ENCODE measurements around the gene DOLPP1. TPM values are rescaled to one million over a fixed set of nuclear protein-coding genes. Genes with fewer than 3 reads are reported as not detected.

The DOLPP1 gene
- polyA plus RNA-seq, 3 donors: 5.4 to 6.6 (median 5.9) TPM

- Histone ChIP-seq H4K20me1 (ENCODE audit: insufficient read depth, low read length) (no peaks in the 10 kb centered on the region), H3K4me3 (replicated peaks in 1 of 3; ENCODE audit: low read depth in 2 of 3, low read length in 3 of 3) (no peak overlapping the region), H3K4me1 (ENCODE audit: control insufficient read depth in 1 of 2, insufficient read depth in 2 of 2, low read length in 2 of 2) (peaks cover 7 to 8% of the 10 kb centered on the region in 2 donors), H3K4me2 (replicated peaks; ENCODE audit: extremely low read depth, low read length, poor library complexity, severe bottlenecking) (no peak overlapping the region), H3K27ac (ENCODE audit: low read depth in 1 of 2, low read length in 2 of 2) (no peak overlapping the region), H3K79me2 (ENCODE audit: insufficient read depth, low read length) (no peaks in the 10 kb centered on the region), H3K9me3 (replicated peaks in 1 of 2; ENCODE audit: control insufficient read depth in 1 of 2, insufficient read depth in 1 of 2, low read length in 2 of 2) (no peaks in the 10 kb centered on the region), H2AFZ (ENCODE audit: insufficient read depth, low read depth, low read length, poor library complexity, severe bottlenecking) (no peak overlapping the region), H3K27me3 (ENCODE audit: control insufficient read depth in 2 of 2, insufficient read depth in 2 of 2, low read length in 2 of 2) (no peaks in the 10 kb centered on the region), H3K36me3 (replicated peaks in 1 of 2; ENCODE audit: control insufficient read depth in 1 of 2, insufficient read depth in 2 of 2, low read length in 2 of 2) (peaks cover 5% of the 10 kb centered on the region in 2 donors), H3K9ac (ENCODE audit: insufficient read depth, low read length, poor library complexity, severe bottlenecking) (no peak overlapping the region)
- no peaks in the 10 kb centered on the region for H3K9me3 Mint-ChIP-seq
- peaks cover 0 to 4% (median 3%) of the 10 kb centered on the region in 3 donors for H3K27me3 Mint-ChIP-seq (ENCODE audit: low read depth in 3 of 3)
- H3K4me1 Mint-ChIP-seq: peaks cover 8% of the 10 kb centered on the region
- no peak overlapping the region for H3K27ac Mint-ChIP-seq
- no peak for DNase-seq
- 95% methylated on average over 16 of the region's 16 CpGs for WGBS (ENCODE audit: insufficient coverage)
- TF ChIP-seq CTCF (IDR thresholded peaks at IDR 0.05): no peak
- H3K4me3 Mint-ChIP-seq: no peak overlapping the region
- intact Hi-C loops (cut with micrococcal nuclease): loop anchor here in 1 of 2 donors (5.0 kb wide), 1 partner anchor 39 kb away; the partner anchor contains the start of gene MIGA2
- peaks cover 2 to 8% of the 10 kb centered on the region in 2 donors for H3K36me3 Mint-ChIP-seq
These were observed 4.8 kb upstream of the DOLPP1 start for GRCh38 chr9:129075996-129076639.

GRCh38 chr9:129076640-129077037 lies 4.3 kb upstream of the DOLPP1 start:
- WGBS (ENCODE audit: insufficient coverage): 98% methylated on average over 5 of the region's 11 CpGs
- Histone ChIP-seq H3K4me1 (ENCODE audit: control insufficient read depth in 1 of 2, insufficient read depth in 2 of 2, low read length in 2 of 2) (peaks cover 10 to 12% of the 10 kb centered on the region in 2 donors), H3K27me3 (ENCODE audit: control insufficient read depth in 2 of 2, insufficient read depth in 2 of 2, low read length in 2 of 2) (no peaks in the 10 kb centered on the region), H3K9me3 (replicated peaks in 1 of 2; ENCODE audit: control insufficient read depth in 1 of 2, insufficient read depth in 1 of 2, low read length in 2 of 2) (no peaks in the 10 kb centered on the region), H3K36me3 (replicated peaks in 1 of 2; ENCODE audit: control insufficient read depth in 1 of 2, insufficient read depth in 2 of 2, low read length in 2 of 2) (no peaks in the 10 kb centered on the region), H4K20me1 (ENCODE audit: insufficient read depth, low read length) (no peaks in the 10 kb centered on the region), H2AFZ (ENCODE audit: insufficient read depth, low read depth, low read length, poor library complexity, severe bottlenecking) (no peak overlapping the region), H3K27ac (ENCODE audit: low read depth in 1 of 2, low read length in 2 of 2) (no peak overlapping the region), H3K4me2 (replicated peaks; ENCODE audit: extremely low read depth, low read length, poor library complexity, severe bottlenecking) (no peak overlapping the region), H3K9ac (ENCODE audit: insufficient read depth, low read length, poor library complexity, severe bottlenecking) (no peak overlapping the region), H3K4me3 (replicated peaks in 1 of 3; ENCODE audit: low read depth in 2 of 3, low read length in 3 of 3) (no peak overlapping the region), H3K79me2 (ENCODE audit: insufficient read depth, low read length) (peaks cover 3% of the 10 kb centered on the region)
- intact Hi-C loops (cut with micrococcal nuclease): loop anchor here in 1 of 2 donors (5.0 kb wide), 1 partner anchor 39 kb away; the partner anchor contains the start of gene MIGA2
- Mint-ChIP-seq H3K36me3 (peaks cover 0 to 4% of the 10 kb centered on the region in 2 donors), H3K27me3 (ENCODE audit: low read depth in 3 of 3) (peaks cover 0 to 4% (median 3%) of the 10 kb centered on the region in 3 donors), H3K27ac (no peak overlapping the region), H3K9me3 (no peaks in the 10 kb centered on the region), H3K4me1 (peaks cover 10% of the 10 kb centered on the region), H3K4me3 (no peak overlapping the region)
- DNase-seq: no peak
- no peak for TF ChIP-seq CTCF (IDR thresholded peaks at IDR 0.05)
